HepG2 (cell line): Measurements from ENCODE around the gene IQCM. TPM values are rescaled to one million over a fixed set of nuclear protein-coding genes. Genes with fewer than 3 reads are reported as not detected.

Experiments
- ATAC-seq: fragments of 200-7000 bp; cut with Tn5 transposase; 3 replicates; pipeline ENCODE4 v1.9.1; 2020; ENCODE audit warnings: mild to moderate bottlenecking, moderate library complexity
- BruUV-seq: library from RNA; stranded (reverse); fragments of 400-500 nt; replicated peaks from 2 replicates; lab custom pipeline; 2021; lab: Mats Ljungman, UMichigan
- CTCF ChIA-PET: fragments of 300-600 bp; formaldehyde crosslinking; extraction: SDS; loops from one replicate; lab custom pipeline; 2021; ENCODE audit warnings: low total read pairs, inconsistent platforms, low intra/inter-chr PET ratio; lab: Yijun Ruan, JAX
- POLR2A ChIA-PET: fragments of 350-600 bp; sonication (Branson Sonifier 250); formaldehyde crosslinking; loops from one replicate; lab custom pipeline; 2020; ENCODE audit warnings: antibody characterized with exemption, inconsistent platforms; lab: Yijun Ruan, JAX
- DNase-seq: peaks from one replicate; pipeline ENCODE4 v3.0.0-alpha.2; 2015; ENCODE audit warnings: low spot score
- FAIRE-seq: peaks from 3 replicates; lab custom pipeline; 2011; peaks lifted over from hg19 to GRCh38; lab: Jason Lieb, UNC
- H2AFZ ChIP-seq: one replicate; pipeline ENCODE4 v1.6.1; 2011; ENCODE audit warnings: low read length, inconsistent platforms
- H3K27ac ChIP-seq: fragments of 300-600 bp; 3 replicates; pipeline ENCODE4 v1.8.0; 2011; ENCODE audit warnings: mixed run types, mild to moderate bottlenecking, mixed read lengths, low read length, inconsistent platforms; ENCODE audit not compliant: insufficient read depth; ENCODE audit errors: extremely low read length
- H3K27me3 ChIP-seq, 2 experiments: fragments of 200-600 bp in 1 of 2; 2 replicates in 1 of 2; 3 replicates in 1 of 2; pipeline versions ENCODE4 v1.6.0 to v1.8.0; 2011; ENCODE audit warnings: low read length in 2 of 2, mild to moderate bottlenecking in 2 of 2, moderate library complexity in 2 of 2, inconsistent platforms in 1 of 2; ENCODE audit not compliant: insufficient read depth in 2 of 2, control insufficient read depth in 1 of 2
- H3K36me3 ChIP-seq, 2 experiments: fragments of 200-600 bp in 1 of 2; replicated peaks in 1 of 2; 2 replicates in 1 of 2; 3 replicates in 1 of 2; pipeline versions ENCODE4 v1.5.1 to v1.8.0; 2011; ENCODE audit warnings: low read length in 2 of 2, inconsistent platforms in 1 of 2; ENCODE audit not compliant: insufficient read depth in 2 of 2, control insufficient read depth in 1 of 2
- H3K4me1 ChIP-seq: 2 replicates; pipeline ENCODE4 v1.5.1; 2012; ENCODE audit warnings: low read length, inconsistent platforms; ENCODE audit not compliant: insufficient read depth
- H3K4me2 ChIP-seq: 2 replicates; pipeline ENCODE4 v1.6.0; 2011; ENCODE audit warnings: low read depth, low read length, inconsistent platforms
- H3K4me3 ChIP-seq, 3 experiments: fragments of 200-600 bp in 1 of 3; sonication (generic), shearing (Covaris generic) in 1 of 3; replicated peaks in 1 of 3; 2 replicates each; pipeline ENCODE4 v1.5.1; 2011 to 2016; ENCODE audit warnings: low read length in 3 of 3, inconsistent platforms in 2 of 3, low read depth in 2 of 3, mild to moderate bottlenecking in 2 of 3, control low read depth in 1 of 3, mixed read lengths in 1 of 3; ENCODE audit not compliant: insufficient read depth in 1 of 3
- H3K79me2 ChIP-seq: one replicate; pipeline ENCODE4 v1.6.1; 2011; ENCODE audit warnings: low read length, inconsistent platforms; ENCODE audit not compliant: insufficient read depth
- H3K9ac ChIP-seq: 2 replicates; pipeline ENCODE4 v1.6.0; 2011; ENCODE audit warnings: mild to moderate bottlenecking, low read depth, low read length, inconsistent platforms; ENCODE audit not compliant: insufficient read depth
- H3K9me3 ChIP-seq: 2 replicates; pipeline ENCODE4 v1.5.1; 2012; ENCODE audit warnings: mild to moderate bottlenecking, low read length
- H4K20me1 ChIP-seq: 2 replicates; pipeline ENCODE4 v1.6.0; 2011; ENCODE audit warnings: inconsistent platforms, mild to moderate bottlenecking, low read length, moderate library complexity; ENCODE audit not compliant: insufficient read depth
- CHD2 ChIP-seq: IDR thresholded peaks from 2 replicates; pipeline ENCODE4 v1.6.1; 2011; ENCODE audit warnings: low read depth, low read length, improper control_type of control experiment
- KLF16 ChIP-seq, 2 experiments: sonication (generic) in 1 of 2; formaldehyde crosslinking in 1 of 2; IDR thresholded peaks; 2 replicates each; pipeline versions ENCODE4 v1.6.1 to v1.8.0; 2016 to 2023; ENCODE audit warnings: missing genetic modification reagents in 2 of 2, missing compliant biosample characterization in 1 of 2
- NCOR1 ChIP-seq: fragments of 200-600 bp; sonication (generic); IDR thresholded peaks from 2 replicates; pipeline ENCODE4 v1.7.0; 2017; ENCODE audit warnings: antibody characterized with exemption, low read length, borderline replicate concordance
- NFYB ChIP-seq: sonication (generic); formaldehyde crosslinking; IDR thresholded peaks from 2 replicates; pipeline ENCODE4 v1.4.0; 2020; ENCODE audit warnings: missing genetic modification reagents
- PPARG ChIP-seq: conservative IDR thresholded peaks from 2 replicates; pipeline ENCODE4 v1.6.1; 2016; ENCODE audit warnings: missing biosample characterization, missing genetic modification reagents
- SNAPC5 ChIP-seq: sonication (generic); formaldehyde crosslinking; IDR thresholded peaks from 2 replicates; pipeline ENCODE4 v1.8.1; 2023; ENCODE audit warnings: mild to moderate bottlenecking, missing genetic modification reagents, borderline replicate concordance
- TMF1 ChIP-seq: sonication (generic); formaldehyde crosslinking; IDR thresholded peaks from 2 replicates; pipeline ENCODE4 v1.8.1; 2022; ENCODE audit warnings: low read depth, missing genetic modification reagents
- ZFP36 ChIP-seq: fragments of 150-350 bp; IDR thresholded peaks from 2 replicates; pipeline ENCODE4 v1.6.1; 2018; ENCODE audit warnings: borderline replicate concordance, low read length, low read depth; ENCODE audit not compliant: partially characterized antibody
- ZFP37 ChIP-seq: sonication (generic); formaldehyde crosslinking; IDR thresholded peaks from 2 replicates; pipeline ENCODE4 v1.4.0; 2020; ENCODE audit warnings: missing genetic modification reagents, borderline replicate concordance
- ZKSCAN5 ChIP-seq: sonication (generic); formaldehyde crosslinking; IDR thresholded peaks from 2 replicates; pipeline ENCODE4 v1.5.1; 2020; ENCODE audit warnings: mild to moderate bottlenecking, missing genetic modification reagents
- ZNF282 ChIP-seq: fragments of 450-650 bp; IDR thresholded peaks from 2 replicates; pipeline ENCODE4 v1.6.1; 2018; ENCODE audit not compliant: partially characterized antibody
- ZNF292 ChIP-seq: sonication (generic); formaldehyde crosslinking; IDR thresholded peaks from 2 replicates; pipeline ENCODE4 v1.8.1; 2022; ENCODE audit warnings: mild to moderate bottlenecking, low read depth, missing genetic modification reagents, borderline replicate concordance
- ZNF788 ChIP-seq: sonication (generic); formaldehyde crosslinking; IDR thresholded peaks from 2 replicates; pipeline ENCODE4 v1.5.0; 2020; ENCODE audit warnings: mild to moderate bottlenecking, missing genetic modification reagents, borderline replicate concordance
- ZNF879 ChIP-seq: sonication (generic); formaldehyde crosslinking; IDR thresholded peaks from 2 replicates; pipeline ENCODE4 v1.8.1; 2023; ENCODE audit warnings: missing genetic modification reagents
- ZSCAN21 ChIP-seq: sonication (generic); formaldehyde crosslinking; IDR thresholded peaks from 2 replicates; pipeline ENCODE4 v1.8.0; 2022; ENCODE audit warnings: mild to moderate bottlenecking, missing genetic modification reagents, moderate library complexity, borderline replicate concordance
- ZSCAN31 ChIP-seq: sonication (generic); formaldehyde crosslinking; IDR thresholded peaks from 2 replicates; pipeline ENCODE4 v1.5.0; 2020; ENCODE audit warnings: low read depth, mild to moderate bottlenecking, missing genetic modification reagents
- in situ Hi-C: cut with HindIII; loops from 2 replicates; pipeline ENCODE4 v1.10.0; 2017; ENCODE audit warnings: low pct_unique_long_range_greater_than_20kb; ENCODE audit not compliant: extremely low pct_ligation_motif_present
- intact Hi-C: fragments of 100-400 bp; cut with micrococcal nuclease; formaldehyde crosslinking; loops from one replicate; pipeline ENCODE4 v1.10.0; 2022; ENCODE audit not compliant: unreplicated experiment
- polyA plus RNA-seq, 8 experiments: library from polyadenylated mRNA; depleted of rRNA in 3 of 8; stranded (reverse) in 7 of 8; unstranded in 1 of 8; fragments of >200 nt; fragmentation: Illumina TruSeq in 4 of 8; extraction: Trizol in 4 of 8; gene quantifications; 2 replicates each; pipeline versions ENCODE4 v1.2.1 to v1.2.3, GENCODE V29; 2011 to 2016; ENCODE audit warnings: low read depth in 4 of 8, missing spikeins in 1 of 8, mixed read lengths in 1 of 8; ENCODE audit not compliant: insufficient read depth in 1 of 8
- total RNA-seq, 5 experiments: library from RNA; depleted of rRNA; stranded (reverse); fragments of >200 nt; fragmentation: Illumina TruSeq; extraction: Trizol; gene quantifications; 2 replicates each; pipeline ENCODE4 v1.2.3, GENCODE V29; 2016; ENCODE audit warnings: low read depth in 1 of 5
- TF ChIP-seq, protein P1 (sequence below): sonication (generic); formaldehyde crosslinking; IDR thresholded peaks from 2 replicates; pipeline ENCODE4 v1.5.1; 2020; ENCODE audit warnings: missing genetic modification reagents, mild to moderate bottlenecking, borderline replicate concordance
- TF ChIP-seq, protein P2 (sequence below): sonication (generic); formaldehyde crosslinking; IDR thresholded peaks from 2 replicates; pipeline ENCODE4 v1.4.0; 2020; ENCODE audit warnings: missing genetic modification reagents
- TF ChIP-seq, protein P3 (sequence below): IDR thresholded peaks from 2 replicates; pipeline ENCODE4 v1.6.1; 2016; ENCODE audit warnings: low read depth

IQCM gene
- total and polyA plus RNA-seq, 2 of the 13 experiments (the other 11 are each of a cell fraction or from before 2014, with no cell fraction given): not detected

DNA sequence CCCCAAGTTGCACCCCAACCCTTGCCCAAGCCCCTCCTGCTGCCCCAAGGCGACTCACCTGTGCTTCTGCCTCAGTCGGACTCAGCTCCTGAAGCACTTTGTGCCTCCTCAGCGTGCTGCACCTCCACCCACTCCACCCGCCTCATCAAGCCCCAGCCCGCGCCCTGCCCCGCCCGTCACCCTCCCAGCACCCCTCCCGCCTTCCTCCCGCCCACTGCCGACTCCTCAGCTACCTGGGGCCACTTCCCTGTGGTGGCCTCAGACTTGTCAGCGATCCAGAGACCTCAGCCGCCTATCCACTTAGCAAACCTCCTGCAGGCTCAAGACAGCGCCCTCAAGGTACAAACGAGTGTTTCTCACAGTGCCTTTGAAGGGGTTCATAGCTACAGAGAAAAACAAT is 19.6 kb upstream of the IQCM start (continued):
- TF ChIP-seq ZSCAN21 (CRISPR knock-in tag) (no peak), CHD2 (no peak), NFYB (CRISPR knock-in tag) (no peak), ZFP36 (no peak), ZKSCAN5 (CRISPR knock-in tag) (no peak), ZNF292 (CRISPR knock-in tag) (no peak), ZSCAN31 (CRISPR knock-in tag) (no peak), SNAPC5 (CRISPR knock-in tag) (no peak), KLF16 (CRISPR knock-in tag; IDR thresholded peaks at IDR 0.05) (no peak)
- TF ChIP-seq, protein P1, sequence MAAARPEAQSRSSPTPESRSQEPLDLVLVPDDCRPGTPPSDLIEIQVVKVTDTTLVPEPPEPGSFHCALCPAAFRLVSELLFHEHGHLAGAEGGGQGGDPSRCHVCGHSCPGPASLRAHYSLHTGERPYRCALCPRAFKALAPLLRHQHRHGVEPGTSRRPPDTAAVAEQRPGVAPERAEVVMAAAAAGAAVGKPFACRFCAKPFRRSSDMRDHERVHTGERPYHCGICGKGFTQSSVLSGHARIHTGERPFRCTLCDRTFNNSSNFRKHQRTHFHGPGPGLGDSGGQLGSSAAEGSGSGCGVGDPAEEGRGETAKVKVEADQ (CRISPR knock-in tag): no peak

DNA sequence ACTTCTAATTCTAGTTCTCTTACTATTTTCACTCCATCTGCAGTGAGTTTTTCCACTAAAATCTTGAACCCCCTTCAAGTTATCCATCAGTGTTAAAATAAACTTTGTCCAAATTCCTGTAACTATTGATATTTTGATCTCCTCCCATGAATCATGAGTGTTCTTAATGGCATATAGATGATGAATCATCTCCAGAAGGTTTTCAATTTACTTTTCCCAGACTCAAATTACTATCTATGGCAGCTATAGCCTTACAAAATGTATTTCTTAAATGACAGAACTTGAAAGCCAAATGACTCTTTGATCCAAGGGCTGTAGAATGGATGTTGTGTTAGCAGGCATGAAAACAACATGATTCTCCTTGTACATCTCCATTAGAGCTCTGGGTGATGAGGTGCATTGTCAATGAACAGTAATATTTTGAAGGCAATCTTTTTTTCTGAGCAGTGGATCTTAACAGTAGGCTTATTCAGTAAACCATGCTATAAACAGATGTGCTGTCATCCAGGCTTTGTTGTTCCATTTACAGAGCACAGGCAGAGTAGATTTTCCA is 16.1 kb upstream of the IQCM start:
- Histone ChIP-seq H3K27ac (no peak overlapping the region), H3K27me3 (no peaks in the 10 kb centered on the region), H3K4me1 (no peaks in the 10 kb centered on the region), H4K20me1 (no peaks in the 10 kb centered on the region), H3K79me2 (no peaks in the 10 kb centered on the region), H3K4me2 (no peak overlapping the region), H3K4me3 (no peak overlapping the region), H3K36me3 (no peaks in the 10 kb centered on the region), H2AFZ (no peak overlapping the region), H3K9me3 (no peaks in the 10 kb centered on the region), H3K9ac (no peak overlapping the region)
- ATAC-seq (no peak), FAIRE-seq (no peak), DNase-seq (no peak)
- intact Hi-C loops: no loop called here
- in situ Hi-C loops: no loop called here
- ChIA-PET CTCF (no interaction called here), POLR2A (no interaction called here)
- BruUV-seq: no TSS peak
- TF ChIP-seq, protein P2, sequence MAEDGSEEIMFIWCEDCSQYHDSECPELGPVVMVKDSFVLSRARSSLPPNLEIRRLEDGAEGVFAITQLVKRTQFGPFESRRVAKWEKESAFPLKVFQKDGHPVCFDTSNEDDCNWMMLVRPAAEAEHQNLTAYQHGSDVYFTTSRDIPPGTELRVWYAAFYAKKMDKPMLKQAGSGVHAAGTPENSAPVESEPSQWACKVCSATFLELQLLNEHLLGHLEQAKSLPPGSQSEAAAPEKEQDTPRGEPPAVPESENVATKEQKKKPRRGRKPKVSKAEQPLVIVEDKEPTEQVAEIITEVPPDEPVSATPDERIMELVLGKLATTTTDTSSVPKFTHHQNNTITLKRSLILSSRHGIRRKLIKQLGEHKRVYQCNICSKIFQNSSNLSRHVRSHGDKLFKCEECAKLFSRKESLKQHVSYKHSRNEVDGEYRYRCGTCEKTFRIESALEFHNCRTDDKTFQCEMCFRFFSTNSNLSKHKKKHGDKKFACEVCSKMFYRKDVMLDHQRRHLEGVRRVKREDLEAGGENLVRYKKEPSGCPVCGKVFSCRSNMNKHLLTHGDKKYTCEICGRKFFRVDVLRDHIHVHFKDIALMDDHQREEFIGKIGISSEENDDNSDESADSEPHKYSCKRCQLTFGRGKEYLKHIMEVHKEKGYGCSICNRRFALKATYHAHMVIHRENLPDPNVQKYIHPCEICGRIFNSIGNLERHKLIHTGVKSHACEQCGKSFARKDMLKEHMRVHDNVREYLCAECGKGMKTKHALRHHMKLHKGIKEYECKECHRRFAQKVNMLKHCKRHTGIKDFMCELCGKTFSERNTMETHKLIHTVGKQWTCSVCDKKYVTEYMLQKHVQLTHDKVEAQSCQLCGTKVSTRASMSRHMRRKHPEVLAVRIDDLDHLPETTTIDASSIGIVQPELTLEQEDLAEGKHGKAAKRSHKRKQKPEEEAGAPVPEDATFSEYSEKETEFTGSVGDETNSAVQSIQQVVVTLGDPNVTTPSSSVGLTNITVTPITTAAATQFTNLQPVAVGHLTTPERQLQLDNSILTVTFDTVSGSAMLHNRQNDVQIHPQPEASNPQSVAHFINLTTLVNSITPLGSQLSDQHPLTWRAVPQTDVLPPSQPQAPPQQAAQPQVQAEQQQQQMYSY: no peak
- TF ChIP-seq ZFP37: no peak
- no peak for TF ChIP-seq ZNF788 (CRISPR knock-in tag)
- no peak for TF ChIP-seq TMF1 (CRISPR knock-in tag)
- TF ChIP-seq ZNF282: no peak
- TF ChIP-seq, protein P3, sequence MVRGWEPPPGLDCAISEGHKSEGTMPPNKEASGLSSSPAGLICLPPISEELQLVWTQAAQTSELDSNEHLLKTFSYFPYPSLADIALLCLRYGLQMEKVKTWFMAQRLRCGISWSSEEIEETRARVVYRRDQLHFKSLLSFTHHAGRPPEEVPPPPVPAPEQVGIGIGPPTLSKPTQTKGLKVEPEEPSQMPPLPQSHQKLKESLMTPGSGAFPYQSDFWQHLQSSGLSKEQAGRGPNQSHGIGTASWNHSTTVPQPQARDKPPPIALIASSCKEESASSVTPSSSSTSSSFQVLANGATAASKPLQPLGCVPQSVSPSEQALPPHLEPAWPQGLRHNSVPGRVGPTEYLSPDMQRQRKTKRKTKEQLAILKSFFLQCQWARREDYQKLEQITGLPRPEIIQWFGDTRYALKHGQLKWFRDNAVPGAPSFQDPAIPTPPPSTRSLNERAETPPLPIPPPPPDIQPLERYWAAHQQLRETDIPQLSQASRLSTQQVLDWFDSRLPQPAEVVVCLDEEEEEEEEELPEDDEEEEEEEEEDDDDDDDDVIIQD (CRISPR knock-in tag): no peak
- no peak for TF ChIP-seq PPARG (CRISPR knock-in tag)
- TF ChIP-seq ZNF879 (CRISPR knock-in tag): no peak
- no peak for TF ChIP-seq NCOR1
